ENCODE measurements around the gene KIAA1217.

The KIAA1217 gene

DNA sequence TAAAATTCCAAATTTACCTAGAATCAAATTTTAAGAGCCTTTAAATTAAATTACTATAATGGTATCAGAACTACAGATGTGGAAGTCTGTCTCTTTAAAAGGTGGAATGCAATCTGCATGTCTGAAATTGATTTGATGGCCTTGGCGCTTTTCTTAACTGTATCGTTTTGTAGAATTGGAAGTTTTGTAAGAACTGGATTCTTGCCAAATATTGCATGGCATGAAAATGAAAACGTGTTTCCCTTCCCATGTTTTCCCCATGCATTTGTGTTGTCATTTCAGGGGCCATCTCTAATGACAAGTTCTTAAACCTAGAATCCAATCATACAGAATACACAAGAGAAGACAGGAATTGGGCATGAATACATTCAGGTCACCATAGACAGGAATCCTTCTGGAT, 162.5 kb downstream of the KIAA1217 start:
- H3K27me3 Mint-ChIP-seq = no peaks in the 10 kb centered on the region

DNA sequence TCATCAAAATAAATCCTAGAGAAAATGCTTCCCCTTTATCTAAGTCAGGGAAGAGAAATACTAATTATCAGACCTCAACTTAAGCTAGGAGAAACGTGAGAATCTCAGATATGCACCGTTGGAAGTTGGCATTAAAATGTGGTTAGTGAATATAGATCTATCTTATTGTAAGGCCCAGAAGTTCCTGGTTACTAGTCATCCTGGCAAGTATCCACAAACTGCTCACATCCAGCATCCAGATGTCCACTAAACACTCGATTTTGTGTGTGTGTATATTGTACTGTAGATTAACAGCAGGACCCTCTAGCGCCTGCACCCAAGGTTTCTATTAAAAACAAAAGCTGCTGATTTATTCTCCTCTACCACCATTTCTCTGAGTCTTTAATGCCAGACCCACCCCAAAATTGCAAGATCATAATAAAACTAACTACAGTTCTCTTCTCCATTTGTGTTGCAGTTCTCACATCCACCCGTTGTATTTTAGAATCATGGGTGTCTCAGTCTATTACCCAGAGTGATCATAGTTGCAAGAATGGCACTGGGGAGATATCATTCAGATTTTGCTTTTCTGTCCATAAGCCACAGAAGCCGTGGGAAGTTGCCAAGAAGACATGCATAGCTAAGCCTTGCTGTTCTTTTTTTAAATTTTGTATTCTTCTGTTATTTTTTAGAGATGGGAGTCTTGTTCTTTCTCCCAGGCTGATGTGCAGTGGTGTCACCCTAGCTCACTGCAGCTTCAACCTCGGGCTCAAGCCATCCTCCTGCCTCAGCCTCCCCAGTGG, 165.4 kb downstream of the KIAA1217 start:
- Mint-ChIP-seq H3K27me3 (no peaks in the 10 kb centered on the region), H3K4me3 (no peak overlapping the region), H3K4me1 (ENCODE audit: low read depth in 2 of 2) (no peaks in the 10 kb centered on the region), H3K27ac (no peak overlapping the region), H3K36me3 (ENCODE audit: insufficient read depth) (no peaks in the 10 kb centered on the region), H3K9me3 (peaks cover 0 to 5% of the 10 kb centered on the region in 2 donors)
- ATAC-seq (replicated peaks) (no peak), DNase-seq (no peak)

More for the DNA sequence above, 162.5 kb downstream of the KIAA1217 start:
- Mint-ChIP-seq H3K27ac (no peak overlapping the region), H3K4me1 (ENCODE audit: low read depth in 2 of 2) (no peaks in the 10 kb centered on the region), H3K4me3 (no peak overlapping the region), H3K36me3 (ENCODE audit: insufficient read depth) (no peaks in the 10 kb centered on the region), H3K9me3 (peaks cover 0 to 5% of the 10 kb centered on the region in 2 donors)
- ATAC-seq (replicated peaks) (no peak), DNase-seq (no peak)

DNA sequence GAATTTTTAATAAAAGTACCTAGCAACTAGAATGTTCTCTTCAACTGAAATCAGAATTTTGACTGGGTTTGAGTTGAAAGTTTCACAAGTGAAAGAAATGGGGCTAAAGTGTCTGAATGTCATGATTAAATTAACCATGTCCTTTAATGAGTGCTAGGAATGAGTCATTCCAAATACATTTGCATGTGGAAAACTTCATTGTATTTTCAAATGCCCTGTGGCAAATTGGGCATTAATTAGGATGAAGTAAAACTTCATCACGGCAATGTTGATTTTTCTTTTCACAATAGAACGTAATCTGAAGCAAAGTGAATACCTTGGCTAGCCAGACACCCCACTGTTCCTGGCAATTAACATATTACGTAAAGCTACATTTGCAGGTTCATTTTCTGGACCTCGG, 166.6 kb downstream of the KIAA1217 start:
- H3K36me3 Mint-ChIP-seq (ENCODE audit: insufficient read depth) = no peaks in the 10 kb centered on the region
- DNase-seq = no peak
- peaks cover 0 to 5% of the 10 kb centered on the region in 2 donors for H3K9me3 Mint-ChIP-seq
- no peak overlapping the region for H3K4me3 Mint-ChIP-seq
- H3K4me1 Mint-ChIP-seq (ENCODE audit: low read depth in 2 of 2) = no peaks in the 10 kb centered on the region
- no peaks in the 10 kb centered on the region for H3K27me3 Mint-ChIP-seq
- no peak for ATAC-seq (replicated peaks)
- no peak overlapping the region for H3K27ac Mint-ChIP-seq

DNA sequence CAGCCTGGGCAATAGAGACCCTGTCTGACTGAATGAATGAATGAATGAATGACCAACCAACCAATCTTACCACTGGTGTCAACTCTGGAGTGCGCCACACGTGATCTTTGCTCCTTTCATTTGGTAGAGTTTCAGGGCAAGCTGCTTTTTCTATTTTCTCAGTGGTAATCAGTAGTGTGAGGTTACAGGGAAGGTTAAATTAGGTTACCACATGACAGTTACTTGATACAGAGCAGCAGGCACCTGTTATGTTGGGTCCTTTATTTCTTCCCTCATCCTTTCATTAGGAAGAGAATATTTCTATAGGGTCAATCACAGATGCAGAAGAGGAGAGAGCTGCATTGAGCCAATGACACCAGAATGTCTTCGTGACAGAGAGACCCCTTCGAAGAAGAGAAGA, 167.8 kb downstream of the KIAA1217 start:
- Mint-ChIP-seq H3K27ac (no peak overlapping the region), H3K9me3 (peaks cover 0 to 5% of the 10 kb centered on the region in 2 donors), H3K36me3 (ENCODE audit: insufficient read depth) (no peaks in the 10 kb centered on the region), H3K27me3 (no peaks in the 10 kb centered on the region), H3K4me3 (no peak overlapping the region), H3K4me1 (ENCODE audit: low read depth in 2 of 2) (no peaks in the 10 kb centered on the region)
- ATAC-seq (replicated peaks) = no peak
- no peak for DNase-seq

DNA sequence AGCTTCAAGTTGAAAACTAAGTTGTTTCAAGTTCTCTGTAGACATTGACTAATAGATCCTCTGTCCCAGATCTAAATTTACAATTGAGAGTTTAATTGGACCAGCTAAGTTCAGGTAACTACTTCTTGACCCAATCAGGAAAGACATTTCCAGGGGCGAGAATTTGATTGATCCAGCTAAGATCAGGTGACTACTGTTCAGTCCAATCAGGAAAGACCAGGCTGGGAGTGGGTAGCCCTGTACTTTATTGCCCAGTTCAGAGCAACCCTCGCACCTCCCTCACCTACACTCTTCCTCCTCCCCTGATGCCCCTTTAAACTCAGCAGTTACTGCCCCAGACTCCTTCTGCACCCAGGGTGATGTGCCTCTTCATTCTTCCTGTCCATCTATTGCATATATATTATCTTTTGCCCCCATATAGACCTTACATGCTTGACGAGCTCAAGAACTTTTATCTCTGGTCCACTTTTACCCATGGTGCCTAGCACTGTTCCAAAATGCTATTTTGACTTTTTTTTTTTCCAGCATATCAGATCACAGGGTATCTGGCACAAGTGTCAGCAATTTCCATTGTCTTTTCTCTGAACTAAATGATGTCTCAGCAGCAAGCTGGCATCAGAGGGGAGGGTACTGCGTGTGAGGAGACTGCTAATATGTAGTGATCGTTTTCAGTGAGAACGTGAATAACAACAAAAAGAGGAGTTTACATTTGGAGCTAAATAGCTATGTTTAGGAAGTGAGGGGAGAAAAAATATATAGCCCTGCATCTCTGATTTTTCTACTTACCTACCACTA, 169.4 kb downstream of the KIAA1217 start:
- H3K27ac Mint-ChIP-seq = no peak overlapping the region
- H3K4me1 Mint-ChIP-seq (ENCODE audit: low read depth in 2 of 2) = no peaks in the 10 kb centered on the region
- H3K4me3 Mint-ChIP-seq = no peak overlapping the region
- ATAC-seq (replicated peaks) (no peak), DNase-seq (no peak)
- no peaks in the 10 kb centered on the region for H3K9me3 Mint-ChIP-seq
- no peaks in the 10 kb centered on the region for H3K36me3 Mint-ChIP-seq (ENCODE audit: insufficient read depth)
- H3K27me3 Mint-ChIP-seq = no peaks in the 10 kb centered on the region

DNA sequence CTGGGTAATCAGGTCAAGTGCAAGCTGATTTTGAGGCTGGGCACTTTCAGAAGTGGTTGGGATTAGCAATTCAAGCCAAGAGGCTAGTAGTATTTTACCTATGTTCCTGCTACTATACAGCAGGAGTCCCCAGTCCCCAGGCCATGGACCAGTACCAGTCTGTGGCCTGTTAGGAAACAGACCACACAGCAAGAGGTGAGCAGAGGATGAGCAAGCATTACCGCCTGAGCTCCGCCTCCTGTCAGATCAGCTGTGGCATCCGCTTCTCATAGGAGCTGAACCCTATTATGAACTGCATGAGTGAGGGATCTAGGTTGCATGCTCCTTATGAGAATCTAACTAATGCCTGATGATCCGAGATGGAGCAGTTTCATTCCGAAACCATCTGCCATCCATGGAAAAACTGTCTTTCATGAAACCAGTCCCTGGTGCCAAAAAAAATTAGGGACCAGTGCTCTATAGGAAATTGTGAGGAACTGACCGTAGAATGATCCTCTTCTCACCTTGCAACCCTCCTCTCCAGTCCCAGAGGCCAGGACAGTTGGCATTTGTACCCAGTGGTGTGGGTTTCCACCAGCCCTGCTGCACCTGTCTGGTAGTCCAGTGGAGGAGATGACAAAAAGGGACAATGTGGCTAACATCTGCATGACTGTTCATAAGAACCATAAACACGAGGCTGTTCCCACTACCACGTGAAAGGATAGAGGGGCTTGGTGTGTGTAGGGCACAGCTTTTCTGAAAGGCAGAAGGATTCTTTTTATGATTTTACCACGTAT, 172.5 kb downstream of the KIAA1217 start:
- Mint-ChIP-seq H3K4me1 (ENCODE audit: low read depth in 2 of 2) (no peaks in the 10 kb centered on the region), H3K27ac (no peak overlapping the region), H3K36me3 (ENCODE audit: insufficient read depth) (no peaks in the 10 kb centered on the region), H3K27me3 (peaks cover 0 to 10% of the 10 kb centered on the region in 2 donors), H3K9me3 (no peaks in the 10 kb centered on the region), H3K4me3 (no peak overlapping the region)
- DNase-seq (no peak), ATAC-seq (replicated peaks) (no peak)

DNA sequence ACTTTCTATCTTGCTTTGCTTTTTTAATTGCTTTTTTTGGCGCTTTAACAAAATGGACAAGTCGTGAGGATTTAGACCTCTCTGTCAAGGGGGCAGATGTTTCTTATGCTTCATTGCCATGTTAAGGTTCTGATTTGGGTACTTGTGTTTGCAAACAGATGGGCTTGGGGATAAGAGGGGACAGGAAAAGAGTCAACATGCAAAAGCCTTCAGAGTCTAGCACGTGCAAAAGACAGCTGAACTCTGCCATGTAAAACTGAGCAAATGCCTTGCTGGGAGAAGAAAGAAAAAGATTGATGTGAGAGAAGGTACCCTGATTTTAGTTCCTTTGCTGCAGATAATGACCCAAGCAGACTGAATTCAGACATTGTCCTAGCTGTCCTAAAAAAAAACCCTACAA, 173.1 kb downstream of the KIAA1217 start:
- peaks cover 0 to 10% of the 10 kb centered on the region in 2 donors for H3K27me3 Mint-ChIP-seq
- ATAC-seq (replicated peaks) = no peak
- H3K4me3 Mint-ChIP-seq = no peak overlapping the region
- H3K36me3 Mint-ChIP-seq (ENCODE audit: insufficient read depth) = no peaks in the 10 kb centered on the region
- no peaks in the 10 kb centered on the region for H3K9me3 Mint-ChIP-seq
- no peak for DNase-seq
- H3K4me1 Mint-ChIP-seq (ENCODE audit: low read depth in 2 of 2) = no peaks in the 10 kb centered on the region
- H3K27ac Mint-ChIP-seq = no peak overlapping the region

DNA sequence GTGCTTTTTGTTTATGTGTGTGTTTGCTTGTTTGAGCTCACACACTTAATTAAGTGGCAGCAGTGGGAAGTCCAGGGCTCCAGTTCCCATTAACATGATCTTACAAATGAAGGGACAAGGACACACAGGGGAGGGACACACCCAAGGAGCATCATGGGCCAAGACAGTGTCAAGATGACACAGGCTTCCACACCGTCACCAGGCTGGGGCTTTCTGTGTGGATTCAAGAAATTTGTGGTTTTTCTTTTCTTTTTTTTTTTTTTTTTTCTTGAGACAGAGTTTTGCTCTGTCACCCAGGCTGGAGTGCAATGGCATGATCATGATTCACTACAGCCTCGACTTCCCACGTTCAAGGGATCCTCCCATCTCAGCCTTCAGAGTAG, 173.6 kb downstream of the KIAA1217 start:
- no peaks in the 10 kb centered on the region for H3K9me3 Mint-ChIP-seq
- H3K27me3 Mint-ChIP-seq = peaks cover 0 to 10% of the 10 kb centered on the region in 2 donors
- DNase-seq = no peak
- H3K27ac Mint-ChIP-seq = no peak overlapping the region
- no peak for ATAC-seq (replicated peaks)
- no peaks in the 10 kb centered on the region for H3K36me3 Mint-ChIP-seq (ENCODE audit: insufficient read depth)
- no peaks in the 10 kb centered on the region for H3K4me1 Mint-ChIP-seq (ENCODE audit: low read depth in 2 of 2)
- no peak overlapping the region for H3K4me3 Mint-ChIP-seq

DNA sequence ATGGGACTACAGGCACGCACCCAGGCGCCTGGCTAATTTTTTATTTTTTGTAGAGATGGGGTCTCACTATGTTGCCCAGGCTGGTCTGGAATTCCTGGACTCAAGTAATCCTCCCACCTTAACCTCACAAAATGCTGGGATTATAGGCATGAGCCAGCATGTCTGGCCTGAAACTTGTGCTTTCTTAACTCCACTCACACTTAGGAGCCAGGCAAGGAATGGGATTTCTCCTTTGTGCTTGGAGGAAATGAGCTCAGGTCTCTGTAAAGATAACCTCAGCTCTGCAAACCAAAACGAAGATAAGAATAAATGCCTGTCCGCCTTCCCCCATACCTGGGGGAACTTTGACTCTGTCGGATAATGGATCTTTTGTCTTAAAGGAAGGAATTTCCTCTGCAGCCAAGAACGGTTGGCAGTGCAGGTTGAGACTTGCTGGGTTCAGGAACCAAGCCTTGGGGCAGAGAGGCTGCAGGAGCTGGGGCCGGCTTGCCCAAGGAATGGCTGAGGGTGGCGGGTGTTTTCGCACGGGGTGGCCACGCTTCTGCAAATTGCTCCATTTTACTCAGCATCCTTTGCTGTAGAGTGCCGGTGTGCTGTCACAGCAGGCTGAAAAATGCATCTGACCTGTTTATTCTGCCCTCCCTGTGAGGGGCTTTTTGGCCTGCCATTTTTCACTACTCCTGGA, 174.2 kb downstream of the KIAA1217 start:
- no peaks in the 10 kb centered on the region for H3K4me1 Mint-ChIP-seq (ENCODE audit: low read depth in 2 of 2)
- H3K4me3 Mint-ChIP-seq = no peak overlapping the region
- DNase-seq (no peak), ATAC-seq (replicated peaks) (no peak)
- no peak overlapping the region for H3K27ac Mint-ChIP-seq
- no peaks in the 10 kb centered on the region for H3K36me3 Mint-ChIP-seq (ENCODE audit: insufficient read depth)
- H3K9me3 Mint-ChIP-seq = no peaks in the 10 kb centered on the region
- peaks cover 0 to 10% of the 10 kb centered on the region in 2 donors for H3K27me3 Mint-ChIP-seq

DNA sequence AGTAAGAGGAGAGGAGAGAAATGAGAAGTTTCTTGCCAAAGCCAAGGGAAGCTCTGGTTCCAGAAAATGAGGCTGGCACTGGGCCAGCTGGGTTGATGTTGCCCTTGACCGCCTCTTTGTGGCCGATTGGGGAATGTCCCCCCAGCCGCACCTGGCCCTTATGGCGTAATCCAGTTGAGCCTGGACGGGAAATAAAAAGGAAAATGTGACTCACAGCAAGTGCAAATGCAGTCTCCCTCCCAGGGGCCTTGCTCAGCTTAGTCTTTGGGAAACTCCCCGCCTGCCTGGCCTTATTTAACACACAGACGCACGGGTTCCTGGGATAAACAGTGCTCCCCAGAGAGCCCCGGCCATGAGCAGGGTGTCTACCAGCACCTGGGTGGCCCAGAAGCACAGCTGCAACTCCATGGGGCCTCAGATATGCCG, 174.8 kb downstream of the KIAA1217 start:
- no peak overlapping the region for H3K27ac Mint-ChIP-seq
- ATAC-seq (replicated peaks) = no peak
- no peak for DNase-seq
- H3K9me3 Mint-ChIP-seq = no peaks in the 10 kb centered on the region
- H3K27me3 Mint-ChIP-seq = peaks cover 0 to 10% of the 10 kb centered on the region in 2 donors
- H3K4me3 Mint-ChIP-seq = no peak overlapping the region
- H3K4me1 Mint-ChIP-seq (ENCODE audit: low read depth in 2 of 2) = no peaks in the 10 kb centered on the region
- no peaks in the 10 kb centered on the region for H3K36me3 Mint-ChIP-seq (ENCODE audit: insufficient read depth)

DNA sequence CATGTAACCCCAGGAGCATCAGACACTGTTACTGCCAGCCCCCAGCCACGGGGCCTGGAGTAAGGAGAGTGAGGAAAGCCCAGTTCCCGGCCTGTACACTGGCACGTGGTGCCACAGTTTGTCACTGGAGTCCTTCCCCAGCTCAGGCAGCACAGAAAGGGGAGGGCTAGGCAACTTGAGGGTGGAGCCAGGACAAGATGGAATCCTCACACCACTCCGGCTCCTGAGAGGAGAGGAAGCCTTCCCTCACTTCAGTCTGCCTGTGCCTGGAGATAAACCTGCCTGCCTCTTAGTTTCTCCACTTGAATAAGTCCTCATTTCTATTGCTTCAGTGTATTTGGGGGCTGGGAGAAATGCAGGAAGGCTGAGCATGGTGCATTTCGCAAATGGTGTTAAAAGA, 176.0 kb downstream of the KIAA1217 start:
- H3K36me3 Mint-ChIP-seq (ENCODE audit: insufficient read depth) = no peaks in the 10 kb centered on the region
- H3K27ac Mint-ChIP-seq = no peak overlapping the region
- no peaks in the 10 kb centered on the region for H3K9me3 Mint-ChIP-seq
- no peak for ATAC-seq (replicated peaks)
- H3K27me3 Mint-ChIP-seq = peaks cover 0 to 10% of the 10 kb centered on the region in 2 donors
- no peaks in the 10 kb centered on the region for H3K4me1 Mint-ChIP-seq (ENCODE audit: low read depth in 2 of 2)
- no peak overlapping the region for H3K4me3 Mint-ChIP-seq
- DNase-seq = no peak

DNA sequence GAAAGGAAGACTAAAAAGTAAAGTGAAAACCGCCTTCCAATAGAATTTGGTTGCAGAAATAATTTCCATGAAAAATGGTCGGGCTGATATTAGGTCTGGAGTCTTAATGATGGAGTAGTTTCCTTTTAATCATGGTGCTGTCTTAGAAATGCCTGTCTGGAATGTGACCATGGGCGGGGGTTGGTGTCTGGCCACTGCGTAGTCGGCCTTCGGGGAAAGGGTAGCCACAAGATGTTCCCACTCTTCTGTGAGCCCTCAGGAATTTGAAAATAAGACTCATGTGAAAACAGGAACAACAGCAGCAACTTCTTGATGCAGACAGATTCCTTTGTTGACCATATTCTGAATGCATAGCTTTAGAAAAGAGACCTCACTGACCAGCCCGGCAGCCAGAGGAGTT, 176.8 kb downstream of the KIAA1217 start:
- Mint-ChIP-seq H3K27me3 (peaks cover 0 to 10% of the 10 kb centered on the region in 2 donors), H3K4me1 (ENCODE audit: low read depth in 2 of 2) (no peaks in the 10 kb centered on the region), H3K27ac (no peak overlapping the region), H3K9me3 (no peaks in the 10 kb centered on the region), H3K4me3 (no peak overlapping the region), H3K36me3 (ENCODE audit: insufficient read depth) (no peaks in the 10 kb centered on the region)
- no peak for DNase-seq
- ATAC-seq (replicated peaks) = no peak

DNA sequence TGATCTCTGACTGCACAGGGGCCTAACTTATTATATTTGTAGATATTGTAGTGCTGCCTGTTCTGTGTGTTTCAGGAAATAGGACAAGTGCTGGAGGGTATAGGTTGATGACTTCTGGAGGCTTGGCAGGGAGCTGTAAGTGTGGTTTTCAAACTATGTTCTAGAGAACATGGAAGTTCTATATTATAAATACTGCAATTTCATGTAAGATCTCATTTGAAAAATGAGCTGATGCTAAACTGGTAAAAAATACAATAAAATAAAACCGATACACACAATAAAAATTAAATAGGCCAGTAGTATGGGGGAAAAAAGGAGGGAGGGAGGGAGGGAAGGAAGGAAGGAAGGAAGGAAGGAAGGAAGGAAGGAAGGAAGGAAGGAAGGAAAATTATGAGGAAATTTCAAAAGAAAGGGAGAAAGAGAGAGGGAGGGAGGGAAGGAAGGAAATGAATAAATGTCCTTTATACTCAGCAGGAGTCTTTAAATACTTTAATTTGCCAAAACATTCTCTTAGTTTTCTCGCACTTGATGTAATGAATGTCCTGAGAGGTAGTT, 181.3 kb downstream of the KIAA1217 start:
- Mint-ChIP-seq H3K9me3 (peaks cover 3 to 4% of the 10 kb centered on the region in 2 donors), H3K4me1 (ENCODE audit: low read depth in 2 of 2) (no peaks in the 10 kb centered on the region), H3K4me3 (no peak overlapping the region)

More for the DNA sequence above, 181.3 kb downstream of the KIAA1217 start:
- no peaks in the 10 kb centered on the region for H3K36me3 Mint-ChIP-seq (ENCODE audit: insufficient read depth)
- no peak for ATAC-seq (replicated peaks)
- DNase-seq = no peak
- H3K27ac Mint-ChIP-seq = no peak overlapping the region
- peaks cover 0 to 12% of the 10 kb centered on the region in 2 donors for H3K27me3 Mint-ChIP-seq
